ENCODE measurements around the gene CDH23. TPM values are rescaled to one million over a fixed set of nuclear protein-coding genes. Genes with fewer than 3 reads are reported as not detected.
A peak's percentile ranks its signal among the peaks of the same experiment; 100 is the strongest.

CDH23 gene
- total and polyA plus RNA-seq, 2 of the 8 experiments (the other 6 are each of a cell fraction or from before 2014, with no cell fraction given): 1.9 to 4.9 TPM

DNA sequence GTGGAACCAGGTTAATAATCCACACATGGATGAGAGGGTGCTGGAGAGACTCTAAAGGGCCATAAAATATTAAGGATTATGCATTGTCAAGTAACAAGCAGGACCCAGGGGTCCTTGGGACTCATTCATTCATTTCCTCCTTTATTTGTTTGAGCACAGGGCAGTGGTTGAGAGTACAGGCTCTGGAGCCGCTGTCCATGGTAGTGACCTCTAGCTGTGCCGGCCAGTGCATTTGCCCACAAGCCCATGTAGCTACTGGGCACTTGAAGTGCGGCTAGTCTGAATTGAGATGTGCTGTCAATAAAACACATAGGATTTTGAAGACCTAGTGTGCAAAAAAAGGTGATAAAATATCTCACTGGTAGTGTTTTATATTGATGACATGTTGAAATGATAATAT is 185.3 kb downstream of the CDH23 start:
- 87% methylated on average over 3 of the region's 3 CpGs; no CpG with 5 or more reads in 1 of the 2 experiments for WGBS, 2 experiments (ENCODE audit: extremely low coverage in 1 of 2, insufficient coverage in 1 of 2, insufficient read length in 1 of 2, insufficient replicate concordance in 2 of 2, low coverage in 1 of 2, low lambda C conversion rate in 2 of 2, missing lambda C conversion rate in 1 of 2)
- TF ChIP-seq NANOG (IDR thresholded peaks at IDR 0.05; ENCODE audit: insufficient read depth, low read depth, low read length, poor library complexity, severe bottlenecking): no peak

More for the DNA sequence above, 185.3 kb downstream of the CDH23 start:
- FAIRE-seq (peak; percentile 55), DNase-seq (ENCODE audit: low read depth in 1 of 2, low spot score in 2 of 2) (no peak)
- Histone ChIP-seq H3K4me1 (replicated peaks in 1 of 4; ENCODE audit: control insufficient read depth in 3 of 4, insufficient read depth in 4 of 4, low read length in 3 of 4) (peaks cover 0 to 6% (median 3%) of the 10 kb centered on the region in 4 experiments; a peak in 2 of 7 replicates), H2BK5ac (ENCODE audit: low read depth, low read length) (no peak overlapping the region), H3K23me2 (ENCODE audit: low read depth, low read length) (no peaks in the 10 kb centered on the region), H3K18ac (ENCODE audit: extremely low read depth, low read length) (no peak overlapping the region), H3K79me2 (ENCODE audit: control insufficient read depth in 1 of 2, insufficient read depth in 2 of 2, low read length in 2 of 2) (no peaks in the 10 kb centered on the region), H2AK5ac (ENCODE audit: low read depth, low read length) (no peak overlapping the region), H4K91ac (replicated peaks; ENCODE audit: insufficient read length, low read length) (no peak overlapping the region), H3K9me3 (ENCODE audit: insufficient read depth in 2 of 2, low read depth in 1 of 2, low read length in 1 of 2) (no peaks in the 10 kb centered on the region), H3K79me1 (ENCODE audit: low read depth, low read length) (no peaks in the 10 kb centered on the region), H3K56ac (replicated peaks; ENCODE audit: insufficient read length, low read depth, low read length) (no peak overlapping the region), H3K36me3 (ENCODE audit: control insufficient read depth in 2 of 4, insufficient read depth in 4 of 4, low read length in 3 of 4) (no peaks in the 10 kb centered on the region), H3K27ac (ENCODE audit: low read depth, low read length) (no peak overlapping the region), H2BK120ac (replicated peaks; ENCODE audit: low read depth, low read length) (no peak overlapping the region), H4K20me1 (replicated peaks in 1 of 2; ENCODE audit: control insufficient read depth in 1 of 2, insufficient read depth in 2 of 2, low read length in 2 of 2) (no peaks in the 10 kb centered on the region), H3K14ac (ENCODE audit: insufficient read length) (no peak overlapping the region), H3K4me3 (ENCODE audit: extremely low read depth in 1 of 4, insufficient read depth in 2 of 4, low read depth in 3 of 4, low read length in 4 of 4) (no peak overlapping the region), H2BK12ac (ENCODE audit: low read depth, low read length) (no peak overlapping the region), H2AFZ (ENCODE audit: low read length) (no peak overlapping the region), H4K8ac (ENCODE audit: extremely low read depth, insufficient read depth, low read length) (no peak overlapping the region), H3K4me2 (ENCODE audit: insufficient read depth in 1 of 2, low read depth in 2 of 2, low read length in 2 of 2) (no peak overlapping the region), H2BK20ac (ENCODE audit: low read length) (no peak overlapping the region), H3K4ac (replicated peaks; ENCODE audit: insufficient read length, low read depth, low read length) (no peak overlapping the region), H3K23ac (ENCODE audit: insufficient read length) (no peak overlapping the region), H3K9ac (replicated peaks in 1 of 4; ENCODE audit: extremely low read depth in 1 of 4, low read depth in 3 of 4, low read length in 3 of 4) (no peak overlapping the region), H2BK15ac (ENCODE audit: low read length) (no peak overlapping the region), H4K5ac (ENCODE audit: insufficient read length, low read depth, low read length) (no peak overlapping the region), H3K27me3 (replicated peaks in 1 of 4; ENCODE audit: control insufficient read depth in 3 of 4, extremely low read depth in 1 of 4, insufficient read depth in 3 of 4, low read length in 3 of 4) (no peaks in the 10 kb centered on the region)
- CTCF ChIA-PET (ENCODE audit: partially characterized antibody): interaction anchor here (0.7 to 16.0 kb wide), 11 partner anchors 8 to 232 kb away, joined by 3 to 161 read pairs (median 3); partner anchors contain the start of gene CDH23
- POLR2A ChIA-PET (ENCODE audit: partially characterized antibody): interaction anchor here (1.3 kb wide), 1 partner anchor 52 kb away, joined by 3 read pairs; no protein-coding TSS in a partner anchor
